CD4-positive, alpha-beta T cell treated with Interleukin-15 for 1 hour (primary cell): ENCODE measurements around the gene CHAD.

Experiments used
- DNase-seq: peaks from one replicate; pipeline ENCODE4 v3.0.0-alpha.2; 2020

The CHAD gene

GRCh38 chr17:50472286-50472685, 3.6 kb upstream of the CHAD start:
- DNase-seq: no peak

GRCh38 chr17:50471009-50471905, 2.6 kb upstream of the CHAD start:
- DNase-seq: no peak

GRCh38 chr17:50470426-50470825, 1.7 kb upstream of the CHAD start:
- DNase-seq: no peak

GRCh38 chr17:50469671-50470305, 1.1 kb upstream of the CHAD start:
- DNase-seq: no peak

- no peak for DNase-seq
Measured at GRCh38 chr17:50469208-50469605, 527 bp upstream of the CHAD start.

GRCh38 chr17:50467855-50468303, 801 bp downstream of the CHAD start:
- DNase-seq: no peak

GRCh38 chr17:50467114-50467854, 1.4 kb downstream of the CHAD start:
- DNase-seq: no peak

- DNase-seq: no peak
Measured at GRCh38 chr17:50466371-50467113, 2.1 kb downstream of the CHAD start.

GRCh38 chr17:50465635-50466034, 3.0 kb downstream of the CHAD start:
- no peak for DNase-seq

GRCh38 chr17:50465171-50465570, 3.5 kb downstream of the CHAD start:
- DNase-seq: no peak

- no peak for DNase-seq
Measured at GRCh38 chr17:50464736-50465135, 3.9 kb downstream of the CHAD start.

GRCh38 chr17:50464121-50464520, 4.6 kb downstream of the CHAD start:
- no peak for DNase-seq

GRCh38 chr17:50462446-50462845, 6.2 kb downstream of the CHAD start:
- no peak for DNase-seq

- DNase-seq: no peak
Measured at GRCh38 chr17:50461550-50462132, 7.0 kb downstream of the CHAD start.

GRCh38 chr17:50460831-50461526, 7.7 kb downstream of the CHAD start:
- no peak for DNase-seq

GRCh38 chr17:50459756-50460155, 8.9 kb downstream of the CHAD start:
- DNase-seq: no peak

- DNase-seq: no peak
Measured at GRCh38 chr17:50458701-50459676, 9.7 kb downstream of the CHAD start.

GRCh38 chr17:50458270-50458669, 10.4 kb downstream of the CHAD start:
- DNase-seq: no peak

GRCh38 chr17:50457621-50458020, 11.1 kb downstream of the CHAD start:
- DNase-seq: no peak

- DNase-seq: no peak
Measured at GRCh38 chr17:50453901-50454300, 14.8 kb downstream of the CHAD start.
